GM18861 (cell line): Measurements from ENCODE around the gene FAM13B.
"Not testable (repeated sequence)": the region's sequence is repeated elsewhere in the genome, so short reads cannot be mapped to it uniquely, and the experiment has no call there.

Experiments used
- ATAC-seq: cut with Tn5 transposase; IDR thresholded peaks from one replicate; pipeline ENCODE4 v1.9.1; 2021; ENCODE audit not compliant: unreplicated experiment

Gene FAM13B

GRCh38 chr5:138032572-138033385 lies at the start of gene FAM13B:
TSS of gene FAM13B (minus strand) at chr5:138033079. CDS start at chr5:138019111, 13,968 bp downstream.
- peak; percentile 27 for ATAC-seq

DNA sequence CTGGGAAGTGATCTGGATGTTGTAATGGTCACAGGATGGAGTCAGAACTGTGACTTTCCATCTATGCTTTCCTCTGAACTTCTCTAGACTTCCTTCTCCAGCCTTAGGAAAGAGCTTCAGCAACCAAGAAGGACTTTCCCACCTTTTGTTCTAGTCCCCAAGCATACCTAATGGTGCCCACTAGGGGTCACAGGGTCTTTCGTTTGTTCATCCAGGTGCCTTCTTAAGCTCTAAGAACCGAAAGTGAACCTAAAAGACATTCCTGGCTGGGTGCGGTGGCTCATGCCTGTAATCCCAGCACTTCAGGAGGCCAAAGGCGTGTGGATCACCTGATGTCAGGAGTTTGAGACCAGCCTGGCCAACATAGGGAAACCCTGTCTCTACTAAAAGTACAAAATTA lies 49.2 kb upstream of the FAM13B start:
- ATAC-seq: no peak

DNA sequence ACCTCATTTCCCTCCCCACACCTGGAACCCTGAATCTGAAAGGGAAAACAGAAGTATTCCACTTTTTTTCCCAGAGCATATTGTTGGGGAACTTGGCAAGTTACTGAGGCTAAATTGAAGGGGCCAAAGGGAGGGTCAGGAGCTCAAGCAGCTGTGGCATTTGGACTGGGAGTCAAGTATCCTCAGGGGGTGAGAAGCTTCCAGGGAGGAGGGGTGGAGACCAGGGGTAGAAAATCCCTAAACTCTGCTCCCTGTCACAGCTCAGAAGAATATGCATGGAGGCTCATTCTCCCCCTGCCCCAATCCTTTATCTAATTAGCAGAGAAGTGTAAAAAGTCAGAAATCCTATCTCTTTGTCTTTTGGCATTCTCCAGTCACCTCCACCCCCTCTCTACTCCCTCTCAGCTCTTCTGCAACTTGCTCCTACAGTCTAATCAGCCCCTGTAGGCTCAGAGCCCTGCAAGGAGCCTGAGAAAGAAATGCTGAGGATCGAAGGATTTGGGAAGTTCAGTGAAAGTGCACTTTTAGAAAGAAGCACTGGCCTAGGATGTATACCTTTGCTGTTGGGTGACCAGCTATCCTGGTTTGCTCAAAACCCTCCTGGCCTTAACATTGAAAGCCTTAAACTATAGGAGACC lies 45.2 kb upstream of the FAM13B start:
- ATAC-seq: no peak

DNA sequence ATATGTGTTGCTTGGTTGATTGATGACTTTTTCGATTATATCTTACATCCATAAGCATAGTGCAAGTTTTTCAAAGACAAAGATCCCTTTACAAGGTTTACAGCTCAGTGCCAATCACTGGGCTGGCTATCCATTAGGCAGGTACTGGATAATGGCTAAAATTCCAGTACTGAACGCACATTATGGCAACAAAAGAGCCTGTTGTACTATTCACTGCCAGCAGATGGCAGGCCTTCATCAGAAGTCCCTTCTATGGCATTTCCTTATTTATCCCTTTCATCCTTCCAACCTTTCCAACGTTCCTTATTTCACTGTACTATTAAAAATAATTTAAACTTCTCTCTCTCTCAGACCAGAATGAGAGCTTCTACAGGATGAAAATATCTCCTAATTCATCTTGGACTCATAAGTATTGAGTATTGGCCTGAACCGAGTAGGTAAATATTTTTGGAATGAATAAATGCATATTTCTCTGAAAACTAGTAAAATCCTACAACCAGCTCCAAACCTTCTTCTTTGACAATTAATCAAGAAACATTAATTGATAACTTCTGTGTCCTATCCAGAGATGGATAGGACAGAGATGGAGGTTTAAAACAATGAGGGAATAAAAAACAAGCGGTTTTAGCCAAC lies 44.3 kb upstream of the FAM13B start:
- no peak for ATAC-seq

DNA sequence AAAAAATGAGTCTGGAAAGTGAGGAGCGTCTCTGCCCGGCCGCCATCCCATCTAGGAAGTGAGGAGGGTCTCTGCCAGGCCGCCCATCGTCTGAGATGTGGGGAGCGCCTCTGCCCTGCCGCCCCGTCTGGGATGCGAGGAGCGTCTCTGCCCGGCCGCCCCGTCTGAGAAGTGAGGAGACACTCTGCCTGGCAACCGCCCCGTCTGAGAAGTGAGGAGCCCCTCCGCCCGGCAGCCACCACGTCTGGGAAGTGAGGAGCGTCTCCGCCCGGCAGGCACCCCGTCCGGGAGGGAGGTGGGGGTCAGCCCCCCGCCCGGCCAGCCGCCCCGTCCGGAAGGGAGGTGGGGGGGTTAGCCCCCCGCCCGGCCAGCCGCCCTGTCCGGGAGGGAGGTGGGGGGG lies 37.1 kb upstream of the FAM13B start:
- not testable (repeated sequence) for ATAC-seq

GRCh38 chr5:138068742-138069600 lies 36.1 kb upstream of the FAM13B start:
- ATAC-seq: no peak

GRCh38 chr5:138067945-138068344 lies 35.1 kb upstream of the FAM13B start:
- no peak for ATAC-seq

DNA sequence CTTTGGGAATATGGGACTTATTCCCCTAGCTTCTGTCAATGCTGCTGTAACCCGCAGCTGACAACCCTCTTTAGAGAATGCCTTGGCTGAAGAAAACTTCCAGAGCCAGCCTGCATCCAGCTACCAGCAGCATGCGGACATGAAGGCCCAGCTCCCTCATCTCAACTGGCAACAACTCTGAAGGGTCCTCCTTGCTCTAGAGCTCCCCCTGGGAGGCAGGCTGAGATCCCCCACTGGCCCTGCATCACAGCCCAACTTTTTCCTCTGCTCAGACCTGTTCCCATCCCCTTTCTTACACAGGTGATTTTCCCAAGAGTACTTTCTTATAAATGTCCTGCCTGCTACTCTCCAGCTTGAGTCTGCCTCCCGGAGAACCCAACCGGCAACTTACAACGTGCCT lies 32.2 kb upstream of the FAM13B start:
- ATAC-seq: no peak

GRCh38 chr5:138064526-138064925 lies 31.6 kb upstream of the FAM13B start:
- no peak for ATAC-seq

DNA sequence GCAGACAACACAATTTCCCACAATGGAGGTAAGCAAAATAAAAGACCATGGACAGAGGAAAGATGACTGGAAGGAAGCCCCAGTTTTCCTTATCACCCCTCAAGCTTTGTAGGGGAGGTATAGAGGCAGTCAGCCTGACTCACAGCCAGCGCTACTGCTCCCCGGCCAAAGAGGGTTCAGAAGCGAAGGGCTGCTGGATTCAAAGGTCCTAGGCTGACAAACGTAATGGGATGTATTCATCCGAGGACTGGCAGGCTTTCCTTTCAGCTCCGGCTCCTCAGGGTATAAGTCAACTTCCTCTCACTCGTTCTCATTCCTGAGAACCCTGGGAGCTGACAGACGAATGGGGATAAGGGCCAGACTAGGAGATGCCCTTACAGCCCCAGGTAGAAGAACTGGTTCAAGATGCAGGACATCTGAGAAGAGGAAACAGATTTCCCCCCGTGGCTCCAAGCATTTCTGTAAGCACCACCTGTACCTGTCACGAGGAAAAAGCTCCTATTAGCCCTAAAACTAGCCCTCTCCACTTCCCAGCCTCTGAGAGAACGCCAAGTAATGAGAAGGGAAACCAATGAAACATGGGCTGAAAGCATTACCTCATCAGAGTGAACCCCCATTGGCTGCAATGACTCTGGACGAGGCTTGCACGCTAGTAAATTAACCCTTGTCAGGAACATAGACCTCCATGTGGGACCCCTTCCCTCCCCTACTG lies 22.1 kb upstream of the FAM13B start:
- no peak for ATAC-seq

- ATAC-seq: no peak
Observed at GRCh38 chr5:138054206-138054605, 21.3 kb upstream of the FAM13B start.

DNA sequence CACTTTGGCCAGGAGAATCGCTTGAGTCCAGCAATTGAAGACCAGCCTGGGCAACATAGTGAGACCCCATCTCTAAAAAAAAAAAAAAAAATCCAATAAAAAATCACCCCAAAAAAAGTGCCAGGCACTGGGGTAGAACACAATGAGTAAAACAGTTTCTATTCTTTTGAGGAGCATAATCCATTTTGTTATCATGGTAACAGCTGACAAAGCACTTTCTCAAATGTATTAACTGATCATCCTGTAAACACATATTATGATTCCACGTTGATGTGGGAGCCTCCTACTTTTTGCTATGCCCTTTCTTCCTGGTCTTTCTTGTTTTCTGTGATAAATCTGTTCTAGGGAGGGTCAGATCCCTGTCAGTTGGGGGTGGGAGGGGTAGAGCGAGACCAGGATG lies 20.7 kb upstream of the FAM13B start:
- ATAC-seq: no peak

- not testable (repeated sequence) for ATAC-seq
Observed at GRCh38 chr5:138052718-138053117, 19.8 kb upstream of the FAM13B start.

DNA sequence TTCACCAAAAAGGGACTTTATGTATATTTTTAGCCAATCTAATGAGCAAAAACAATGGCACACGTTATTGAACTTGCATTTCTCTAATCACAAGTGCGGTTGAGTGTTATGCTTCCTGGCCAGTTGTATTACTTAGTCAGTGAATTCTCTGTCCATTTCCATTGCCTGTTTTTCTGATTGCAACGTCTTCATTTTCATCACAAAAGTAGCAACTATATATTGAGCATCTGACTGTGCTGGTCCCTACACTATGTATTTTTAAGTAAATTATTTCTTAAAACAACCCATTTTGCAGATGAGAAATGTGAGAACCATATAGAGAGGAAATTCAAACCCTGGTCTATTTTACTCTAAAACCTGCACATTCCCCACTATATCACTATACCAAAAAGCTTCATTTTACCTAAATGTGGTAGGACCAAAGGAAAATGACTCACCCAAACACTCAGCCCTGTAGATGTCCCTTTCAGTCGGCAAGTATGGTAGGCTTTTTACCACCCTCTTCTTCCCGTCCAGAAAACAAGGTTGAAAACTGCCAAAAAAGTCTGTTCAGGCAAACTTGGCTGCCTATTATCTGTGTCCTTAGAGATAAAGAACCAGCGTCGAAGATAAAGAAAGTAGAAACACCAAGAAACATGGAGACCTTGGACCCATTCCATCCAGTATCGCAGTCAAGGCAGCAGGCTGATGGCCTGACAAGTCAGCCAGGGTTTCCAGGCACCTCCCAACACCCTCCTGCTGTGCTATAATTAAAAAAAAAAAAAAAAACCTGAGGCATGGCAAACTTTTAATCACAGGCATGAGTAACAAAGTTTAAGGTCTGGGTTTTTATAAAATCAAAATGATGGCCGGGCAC lies 18.8 kb upstream of the FAM13B start:
- ATAC-seq: no peak

GRCh38 chr5:138045283-138045682 lies 12.4 kb upstream of the FAM13B start:
- not testable (repeated sequence) for ATAC-seq

- ATAC-seq: no peak
Observed at GRCh38 chr5:138038826-138039225, 5.9 kb upstream of the FAM13B start.

DNA sequence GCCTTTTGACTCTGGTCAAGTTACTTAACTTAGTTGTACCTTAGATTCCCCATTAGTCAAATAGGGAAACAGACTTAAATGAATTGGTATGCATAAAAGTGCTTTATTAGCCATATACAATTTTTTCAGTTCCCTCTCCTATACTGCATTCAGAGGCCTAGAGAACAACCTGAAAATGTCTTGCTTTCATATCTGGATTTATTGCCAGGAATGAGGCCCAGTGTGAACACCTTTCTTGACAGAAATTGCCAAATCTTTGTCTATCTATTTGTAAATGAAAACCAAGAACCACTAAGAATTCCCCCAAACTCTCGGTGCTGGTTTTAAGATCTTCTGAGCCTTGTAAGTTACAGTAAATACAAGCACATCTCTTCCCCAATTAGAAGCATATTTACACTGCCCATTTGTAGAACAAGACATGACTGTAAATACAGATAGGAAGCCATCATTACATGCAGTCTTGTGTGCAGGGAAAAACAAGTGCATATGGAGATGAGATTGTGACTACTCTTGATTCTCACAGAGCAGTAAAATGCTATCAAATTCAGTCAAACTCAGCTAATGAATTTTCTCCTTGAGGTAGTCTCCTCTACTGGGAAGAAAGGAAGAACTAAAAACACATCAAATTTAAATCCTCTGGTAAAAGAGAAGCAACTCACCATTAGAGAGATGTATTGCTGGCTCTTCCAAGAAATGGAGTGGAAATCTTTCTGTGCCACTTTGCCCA lies 5.2 kb upstream of the FAM13B start:
- ATAC-seq: no peak

GRCh38 chr5:138037271-138037670 lies 4.4 kb upstream of the FAM13B start:
- no peak for ATAC-seq
